Astrocyte (in vitro differentiated cells and primary cell): Measurements from ENCODE around the gene PTX4. TPM values are rescaled to one million over a fixed set of nuclear protein-coding genes. Genes with fewer than 3 reads are reported as not detected.

Source experiments
- DNase-seq: peaks from one replicate; pipeline ENCODE4 v3.0.0-alpha.2; 2010; ENCODE audit warnings: low read depth
- FAIRE-seq: peaks from 2 replicates; lab custom pipeline; 2011; peaks lifted over from hg19 to GRCh38; lab: Jason Lieb, UNC
- H2AFZ ChIP-seq: 2 replicates; pipeline ENCODE4 v1.6.0; 2012; ENCODE audit warnings: low read depth, low read length, inconsistent platforms
- H3K27ac ChIP-seq: 2 replicates; pipeline ENCODE4 v1.5.1; 2011; ENCODE audit warnings: low read depth, low read length, inconsistent platforms
- H3K27me3 ChIP-seq: 2 replicates; pipeline ENCODE4 v1.6.0; 2011; ENCODE audit warnings: low read length, inconsistent platforms; ENCODE audit not compliant: insufficient read depth
- H3K36me3 ChIP-seq: 2 replicates; pipeline ENCODE4 v1.5.1; 2011; ENCODE audit warnings: low read length, inconsistent platforms; ENCODE audit not compliant: insufficient read depth
- H3K4me1 ChIP-seq: 2 replicates; pipeline ENCODE4 v1.5.1; 2011; ENCODE audit warnings: low read length, inconsistent platforms; ENCODE audit not compliant: insufficient read depth
- H3K4me2 ChIP-seq: 2 replicates; pipeline ENCODE4 v1.6.0; 2012; ENCODE audit warnings: low read length, inconsistent platforms
- H3K4me3 ChIP-seq: 2 replicates; pipeline ENCODE4 v1.5.1; 2011; ENCODE audit warnings: low read depth, mild to moderate bottlenecking, low read length, inconsistent platforms; ENCODE audit not compliant: insufficient read depth
- H3K79me2 ChIP-seq: 2 replicates; pipeline ENCODE4 v1.6.0; 2012; ENCODE audit warnings: mild to moderate bottlenecking, low read length, inconsistent platforms; ENCODE audit not compliant: insufficient read depth
- H3K9ac ChIP-seq: 2 replicates; pipeline ENCODE4 v1.6.0; 2012; ENCODE audit warnings: mild to moderate bottlenecking, low read length, inconsistent platforms
- H3K9me3 ChIP-seq: 2 replicates; pipeline ENCODE4 v1.5.1; 2012; ENCODE audit warnings: low read depth, mild to moderate bottlenecking, low read length, inconsistent platforms; ENCODE audit not compliant: insufficient read depth
- H4K20me1 ChIP-seq: 2 replicates; pipeline ENCODE4 v1.6.0; 2012; ENCODE audit warnings: low read length, inconsistent platforms; ENCODE audit not compliant: insufficient read depth
- H3K27ac Mint-ChIP-seq: one replicate; pipeline ENCODE4 v1.8.0; 2021; ENCODE audit warnings: mild to moderate bottlenecking, mixed read lengths; ENCODE audit not compliant: unreplicated experiment
- H3K27me3 Mint-ChIP-seq: one replicate; pipeline ENCODE4 v1.8.0; 2021; ENCODE audit warnings: low read depth, mixed read lengths; ENCODE audit not compliant: unreplicated experiment
- H3K36me3 Mint-ChIP-seq: one replicate; pipeline ENCODE4 v1.8.0; 2021; ENCODE audit warnings: low read depth, mixed read lengths; ENCODE audit not compliant: unreplicated experiment
- H3K4me1 Mint-ChIP-seq: one replicate; pipeline ENCODE4 v1.8.0; 2021; ENCODE audit warnings: low read depth, mixed read lengths; ENCODE audit not compliant: unreplicated experiment
- H3K4me3 Mint-ChIP-seq: one replicate; pipeline ENCODE4 v1.8.0; 2021; ENCODE audit warnings: mild to moderate bottlenecking, moderate library complexity, mixed read lengths; ENCODE audit not compliant: unreplicated experiment
- H3K9me3 Mint-ChIP-seq: one replicate; pipeline ENCODE4 v1.8.0; 2021; ENCODE audit warnings: mild to moderate bottlenecking, mixed read lengths; ENCODE audit not compliant: unreplicated experiment
- EZH2 ChIP-seq: IDR thresholded peaks from 2 replicates; pipeline ENCODE4 v1.6.1; 2012; ENCODE audit warnings: mild to moderate bottlenecking, low read length, inconsistent platforms; ENCODE audit not compliant: insufficient read depth
- total RNA-seq: library from RNA; stranded (reverse); gene quantifications from 2 replicates; pipeline ENCODE4 v1.2.1, GENCODE V29; 2021
- TF ChIP-seq, protein P1 (sequence below): IDR thresholded peaks from 2 replicates; pipeline ENCODE4 v1.5.1; 2011; ENCODE audit warnings: low read depth, mild to moderate bottlenecking, inconsistent platforms, low read length, moderate library complexity; ENCODE audit not compliant: insufficient read depth

Gene PTX4
- total RNA-seq, 1 donor from 2014 or later, result not detected

DNA sequence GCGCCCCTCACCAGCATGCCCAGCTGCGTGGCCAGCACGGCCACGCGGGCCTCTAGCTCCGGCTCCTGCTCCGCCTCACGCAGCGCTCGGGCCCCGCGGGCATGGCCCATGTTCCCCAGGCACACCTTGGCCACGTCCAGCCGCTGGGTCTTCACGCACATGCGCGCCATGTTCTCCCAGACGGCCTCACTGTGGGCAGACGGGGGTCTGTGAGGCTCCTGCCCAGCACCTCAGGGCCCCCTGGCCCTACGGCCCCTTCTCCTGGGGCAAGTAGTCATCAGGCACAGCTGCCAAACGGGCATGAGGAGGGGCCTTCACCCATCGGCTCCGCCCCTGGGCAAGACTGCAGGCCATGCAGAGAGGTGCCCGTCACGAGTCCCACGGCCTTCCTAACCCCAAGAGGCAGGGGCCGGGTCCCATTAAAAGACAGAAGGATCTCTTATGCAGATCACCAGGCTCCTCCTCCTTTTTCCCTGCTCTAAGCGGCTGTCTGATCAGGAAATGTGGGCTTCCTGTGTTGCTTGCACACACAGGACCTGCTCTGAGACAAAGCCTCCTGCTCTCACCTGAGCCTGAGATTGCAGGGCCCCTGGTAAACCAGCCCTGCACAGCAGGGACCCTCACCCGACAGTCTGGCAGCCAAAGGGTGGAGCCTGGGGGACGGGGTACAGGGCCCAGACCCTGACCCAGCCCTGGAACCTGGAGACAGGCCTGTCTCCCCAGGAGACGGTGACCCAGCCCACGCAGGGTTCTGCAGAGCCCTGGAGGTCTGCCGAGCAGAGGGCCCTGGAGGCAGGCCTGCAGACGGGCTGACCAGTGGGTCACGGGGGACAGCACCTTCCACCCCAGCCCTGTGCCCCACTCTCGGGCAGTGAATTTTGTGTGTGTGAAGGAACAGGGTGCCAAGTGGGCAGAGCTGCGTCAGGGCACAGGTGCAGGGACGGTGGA lies 38.1 kb upstream of the PTX4 start:
- H3K4me1 ChIP-seq, result no peaks in the 10 kb centered on the region
- no peak overlapping the region for H3K9ac ChIP-seq
- no peak for DNase-seq
- no peaks in the 10 kb centered on the region for H3K79me2 ChIP-seq
- H3K4me3 ChIP-seq, result no peak overlapping the region
- no peaks in the 10 kb centered on the region for H3K27me3 ChIP-seq
- H3K4me2 ChIP-seq, result no peak overlapping the region
- H3K36me3 ChIP-seq, result no peaks in the 10 kb centered on the region
- no peak overlapping the region for H3K27ac ChIP-seq
- no peaks in the 10 kb centered on the region for H4K20me1 ChIP-seq
- H3K4me3 Mint-ChIP-seq, result no peak overlapping the region
- FAIRE-seq, result no peak
- no peaks in the 10 kb centered on the region for H3K9me3 ChIP-seq
- no peak overlapping the region for H3K27ac Mint-ChIP-seq
- no peak overlapping the region for H2AFZ ChIP-seq
- no peaks in the 10 kb centered on the region for H3K9me3 Mint-ChIP-seq
- H3K36me3 Mint-ChIP-seq, result peaks cover 4% of the 10 kb centered on the region
- H3K4me1 Mint-ChIP-seq, result peaks cover 2% of the 10 kb centered on the region
- no peaks in the 10 kb centered on the region for H3K27me3 Mint-ChIP-seq
- TF ChIP-seq, protein P1, sequence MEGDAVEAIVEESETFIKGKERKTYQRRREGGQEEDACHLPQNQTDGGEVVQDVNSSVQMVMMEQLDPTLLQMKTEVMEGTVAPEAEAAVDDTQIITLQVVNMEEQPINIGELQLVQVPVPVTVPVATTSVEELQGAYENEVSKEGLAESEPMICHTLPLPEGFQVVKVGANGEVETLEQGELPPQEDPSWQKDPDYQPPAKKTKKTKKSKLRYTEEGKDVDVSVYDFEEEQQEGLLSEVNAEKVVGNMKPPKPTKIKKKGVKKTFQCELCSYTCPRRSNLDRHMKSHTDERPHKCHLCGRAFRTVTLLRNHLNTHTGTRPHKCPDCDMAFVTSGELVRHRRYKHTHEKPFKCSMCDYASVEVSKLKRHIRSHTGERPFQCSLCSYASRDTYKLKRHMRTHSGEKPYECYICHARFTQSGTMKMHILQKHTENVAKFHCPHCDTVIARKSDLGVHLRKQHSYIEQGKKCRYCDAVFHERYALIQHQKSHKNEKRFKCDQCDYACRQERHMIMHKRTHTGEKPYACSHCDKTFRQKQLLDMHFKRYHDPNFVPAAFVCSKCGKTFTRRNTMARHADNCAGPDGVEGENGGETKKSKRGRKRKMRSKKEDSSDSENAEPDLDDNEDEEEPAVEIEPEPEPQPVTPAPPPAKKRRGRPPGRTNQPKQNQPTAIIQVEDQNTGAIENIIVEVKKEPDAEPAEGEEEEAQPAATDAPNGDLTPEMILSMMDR, result no peak
- TF ChIP-seq EZH2, result no peak

DNA sequence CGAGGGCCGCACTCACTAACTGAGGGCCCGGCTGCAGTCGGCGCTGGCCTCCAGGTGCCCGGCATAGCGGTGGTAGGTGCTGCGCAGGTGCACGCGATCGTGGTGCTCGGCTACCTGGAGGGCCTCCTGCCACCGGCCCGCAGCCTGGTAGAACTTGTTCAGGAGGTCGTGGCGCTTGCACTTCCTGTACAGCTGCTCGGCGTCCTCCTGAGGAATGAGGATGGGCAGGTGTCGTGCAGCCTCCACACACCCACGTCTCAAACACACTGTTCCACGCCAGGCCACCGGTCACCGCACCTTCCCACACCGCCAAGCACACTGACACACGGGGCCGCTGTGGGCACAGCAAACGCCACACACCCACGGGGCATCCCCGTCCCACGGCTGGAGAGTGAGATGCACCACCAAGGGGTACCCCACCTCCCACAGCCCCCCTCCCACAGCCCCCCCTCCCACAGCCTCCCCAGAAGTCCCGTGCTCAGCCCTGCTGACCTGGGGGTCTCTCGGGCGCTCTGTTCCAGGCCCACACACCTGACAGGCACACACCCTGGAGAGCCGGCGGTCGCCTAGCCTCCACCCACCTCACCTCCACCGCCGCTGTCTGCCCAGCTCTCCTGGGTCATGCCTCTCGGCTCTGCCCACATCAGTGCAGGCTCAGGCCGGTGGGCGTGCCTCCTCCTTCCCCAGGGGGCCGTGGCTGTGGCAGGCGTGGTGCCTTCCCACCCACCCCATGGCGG lies 37.3 kb upstream of the PTX4 start:
- Histone ChIP-seq H3K9me3 (no peaks in the 10 kb centered on the region), H3K4me3 (no peak overlapping the region), H3K4me1 (no peaks in the 10 kb centered on the region), H3K27ac (no peak overlapping the region), H3K9ac (no peak overlapping the region), H3K27me3 (no peaks in the 10 kb centered on the region), H4K20me1 (no peaks in the 10 kb centered on the region), H3K4me2 (no peak overlapping the region), H2AFZ (no peak overlapping the region), H3K79me2 (no peaks in the 10 kb centered on the region), H3K36me3 (no peaks in the 10 kb centered on the region)
- no peak overlapping the region for H3K27ac Mint-ChIP-seq
- H3K4me1 Mint-ChIP-seq, result peaks cover 2% of the 10 kb centered on the region
- H3K36me3 Mint-ChIP-seq, result peaks cover 4% of the 10 kb centered on the region
- FAIRE-seq, result no peak
- H3K4me3 Mint-ChIP-seq, result no peak overlapping the region
- H3K9me3 Mint-ChIP-seq, result no peaks in the 10 kb centered on the region
- H3K27me3 Mint-ChIP-seq, result no peaks in the 10 kb centered on the region
- TF ChIP-seq, protein P1, result no peak
- TF ChIP-seq EZH2, result no peak
- no peak for DNase-seq
